Type B pancreatic cell (in vitro differentiated cells): ENCODE results near the gene HHATL. TPM values are rescaled to one million over a fixed set of nuclear protein-coding genes. Genes with fewer than 3 reads are reported as not detected.

Source experiments
- DNase-seq: peaks from one replicate; pipeline ENCODE4 v3.0.0; 2021; ENCODE audit warnings: mixed read lengths; ENCODE audit not compliant: unreplicated experiment; ENCODE audit errors: extremely low spot score
- H3K27ac Mint-ChIP-seq: 2 replicates; pipeline ENCODE4 v1.8.0; 2021; ENCODE audit warnings: mild to moderate bottlenecking, mixed read lengths
- H3K27me3 Mint-ChIP-seq: 2 replicates; pipeline ENCODE4 v1.8.0; 2021; ENCODE audit warnings: mixed read lengths
- H3K36me3 Mint-ChIP-seq: 2 replicates; pipeline ENCODE4 v1.8.0; 2021; ENCODE audit warnings: mixed read lengths
- H3K4me1 Mint-ChIP-seq: one replicate; pipeline ENCODE4 v1.8.0; 2021; ENCODE audit warnings: mixed read lengths; ENCODE audit not compliant: unreplicated experiment
- H3K4me3 Mint-ChIP-seq: 2 replicates; pipeline ENCODE4 v1.8.0; 2021; ENCODE audit warnings: mild to moderate bottlenecking, mixed read lengths
- H3K9me3 Mint-ChIP-seq: 2 replicates; pipeline ENCODE4 v1.8.0; 2021; ENCODE audit warnings: mixed read lengths
- CTCF ChIP-seq: fragments of 200-600 bp; sonication (generic); conservative IDR thresholded peaks from 2 replicates; pipeline ENCODE4 v1.5.0; 2021; ENCODE audit warnings: antibody characterized with exemption, mild to moderate bottlenecking
- total RNA-seq: library from RNA; stranded (reverse); gene quantifications from 2 replicates; pipeline ENCODE4 v1.2.1, GENCODE V29; 2021; ENCODE audit warnings: low replicate concordance

The HHATL gene
- total RNA-seq, 1 donor from 2014 or later: not detected

- peaks cover 19% of the 10 kb centered on the region for H3K4me1 Mint-ChIP-seq
- TF ChIP-seq CTCF: no peak
- no peak for DNase-seq
Observed at GRCh38 chr3:42653560-42654330, 48.9 kb downstream of the HHATL start, which contains the start of gene ZBTB47. TSS of gene ZBTB47 (plus strand) at chr3:42653697. CDS start at chr3:42658356, 4,659 bp downstream.

GRCh38 chr3:42653303-42653559 is 49.4 kb downstream of the HHATL start:
- TF ChIP-seq CTCF: no peak
- H3K36me3 Mint-ChIP-seq: peaks cover 6% of the 10 kb centered on the region
- peak overlapping the region; percentile 68 for H3K27ac Mint-ChIP-seq
- H3K27me3 Mint-ChIP-seq: no peaks in the 10 kb centered on the region
- peak overlapping the region; percentile 92 for H3K4me3 Mint-ChIP-seq
- DNase-seq: no peak
- H3K9me3 Mint-ChIP-seq: no peaks in the 10 kb centered on the region
- peaks cover 19% of the 10 kb centered on the region for H3K4me1 Mint-ChIP-seq

More at GRCh38 chr3:42653560-42654330, 48.9 kb downstream of the HHATL start, which contains the start of gene ZBTB47:
- H3K27ac Mint-ChIP-seq: peak within 1 kb of the TSS; percentile 84
- no peaks in the 10 kb centered on the region for H3K27me3 Mint-ChIP-seq
- peaks cover 6% of the 10 kb centered on the region for H3K36me3 Mint-ChIP-seq
- peak within 1 kb of the TSS; percentile 92 for H3K4me3 Mint-ChIP-seq
- H3K9me3 Mint-ChIP-seq: no peaks in the 10 kb centered on the region

GRCh38 chr3:42652611-42653302 is 49.8 kb downstream of the HHATL start:
- no peaks in the 10 kb centered on the region for H3K9me3 Mint-ChIP-seq
- peak overlapping the region; percentile 92 for H3K4me3 Mint-ChIP-seq
- no peak for TF ChIP-seq CTCF
- peaks cover 10% of the 10 kb centered on the region for H3K36me3 Mint-ChIP-seq
- DNase-seq: no peak
- H3K4me1 Mint-ChIP-seq: peaks cover 23% of the 10 kb centered on the region
- peak overlapping the region; percentile 68 for H3K27ac Mint-ChIP-seq
- no peaks in the 10 kb centered on the region for H3K27me3 Mint-ChIP-seq

- TF ChIP-seq CTCF: no peak
- H3K4me1 Mint-ChIP-seq: peaks cover 23% of the 10 kb centered on the region
- DNase-seq: no peak
- H3K27me3 Mint-ChIP-seq: no peaks in the 10 kb centered on the region
- H3K9me3 Mint-ChIP-seq: no peaks in the 10 kb centered on the region
- H3K4me3 Mint-ChIP-seq: peak overlapping the region; percentile 38
- H3K36me3 Mint-ChIP-seq: peaks cover 12% of the 10 kb centered on the region
- peak overlapping the region; percentile 36 for H3K27ac Mint-ChIP-seq
Observed at GRCh38 chr3:42652251-42652610, 50.4 kb downstream of the HHATL start.

GRCh38 chr3:42651248-42652091 is 51.1 kb downstream of the HHATL start:
- peak overlapping the region; percentile 38 for H3K4me3 Mint-ChIP-seq

More at GRCh38 chr3:42651248-42652091, 51.1 kb downstream of the HHATL start:
- DNase-seq: no peak
- TF ChIP-seq CTCF: no peak
- Mint-ChIP-seq H3K27me3 (no peaks in the 10 kb centered on the region), H3K27ac (peak overlapping the region; percentile 36), H3K36me3 (peaks cover 17% of the 10 kb centered on the region), H3K9me3 (no peaks in the 10 kb centered on the region), H3K4me1 (peaks cover 23% of the 10 kb centered on the region)
